Measurements from ENCODE around the gene BPIFB3. TPM values are rescaled to one million over a fixed set of nuclear protein-coding genes. Genes with fewer than 3 reads are reported as not detected.

The BPIFB3 gene
- total RNA-seq, 1 donor from 2014 or later = not detected

GRCh38 chr20:33032555-33032954 is 21.1 kb upstream of the BPIFB3 start:
- no peak overlapping the region for H3K4me3 ChIP-seq
- no peak for DNase-seq (ENCODE audit: low spot score in 2 of 2)
- no peaks in the 10 kb centered on the region for H3K4me1 ChIP-seq
- intact Hi-C loops (cut with DNase I) = no loop called here
- H3K9me3 ChIP-seq = no peaks in the 10 kb centered on the region
- no peak overlapping the region for H3K27ac ChIP-seq
- H3K36me3 ChIP-seq = no peaks in the 10 kb centered on the region
- H3K27me3 ChIP-seq = no peaks in the 10 kb centered on the region
- TF ChIP-seq CTCF (IDR thresholded peaks at IDR 0.05) = no peak

GRCh38 chr20:33033381-33033780 is 20.3 kb upstream of the BPIFB3 start:
- no peaks in the 10 kb centered on the region for H3K9me3 ChIP-seq

GRCh38 chr20:33034115-33034514 is 19.6 kb upstream of the BPIFB3 start:
- no peak overlapping the region for H3K27ac ChIP-seq
- TF ChIP-seq CTCF (IDR thresholded peaks at IDR 0.05) = no peak
- H3K4me3 ChIP-seq = no peak overlapping the region

More at GRCh38 chr20:33033381-33033780, 20.3 kb upstream of the BPIFB3 start:
- TF ChIP-seq CTCF (IDR thresholded peaks at IDR 0.05) = no peak
- Histone ChIP-seq H3K27ac (no peak overlapping the region), H3K36me3 (no peaks in the 10 kb centered on the region), H3K27me3 (no peaks in the 10 kb centered on the region), H3K4me3 (no peak overlapping the region), H3K4me1 (no peaks in the 10 kb centered on the region)
- intact Hi-C loops (cut with DNase I) = no loop called here
- no peak for DNase-seq (ENCODE audit: low spot score in 2 of 2)

GRCh38 chr20:33034901-33035492 is 18.7 kb upstream of the BPIFB3 start:
- DNase-seq (ENCODE audit: low spot score in 2 of 2) = no peak
- TF ChIP-seq CTCF (IDR thresholded peaks at IDR 0.05) = no peak
- Histone ChIP-seq H3K27me3 (no peaks in the 10 kb centered on the region), H3K27ac (no peak overlapping the region), H3K4me3 (no peak overlapping the region), H3K36me3 (no peaks in the 10 kb centered on the region), H3K9me3 (no peaks in the 10 kb centered on the region), H3K4me1 (no peaks in the 10 kb centered on the region)
- intact Hi-C loops (cut with DNase I) = no loop called here

More at GRCh38 chr20:33034115-33034514, 19.6 kb upstream of the BPIFB3 start:
- Histone ChIP-seq H3K9me3 (no peaks in the 10 kb centered on the region), H3K36me3 (no peaks in the 10 kb centered on the region), H3K4me1 (no peaks in the 10 kb centered on the region), H3K27me3 (no peaks in the 10 kb centered on the region)
- no peak for DNase-seq (ENCODE audit: low spot score in 2 of 2)
- intact Hi-C loops (cut with DNase I) = no loop called here

- Histone ChIP-seq H3K36me3 (no peaks in the 10 kb centered on the region), H3K4me1 (no peaks in the 10 kb centered on the region), H3K9me3 (no peaks in the 10 kb centered on the region), H3K27me3 (no peaks in the 10 kb centered on the region), H3K4me3 (no peak overlapping the region), H3K27ac (no peak overlapping the region)
- intact Hi-C loops (cut with DNase I) = no loop called here
- no peak for DNase-seq (ENCODE audit: low spot score in 2 of 2)
- no peak for TF ChIP-seq CTCF (IDR thresholded peaks at IDR 0.05)
These were observed 16.2 kb upstream of the BPIFB3 start for GRCh38 chr20:33037456-33037855.

- intact Hi-C loops (cut with DNase I) = no loop called here
- Histone ChIP-seq H3K27me3 (no peaks in the 10 kb centered on the region), H3K27ac (no peak overlapping the region), H3K4me1 (no peaks in the 10 kb centered on the region), H3K4me3 (no peak overlapping the region), H3K9me3 (no peaks in the 10 kb centered on the region), H3K36me3 (no peaks in the 10 kb centered on the region)
- no peak for DNase-seq (ENCODE audit: low spot score in 2 of 2)
- no peak for TF ChIP-seq CTCF (IDR thresholded peaks at IDR 0.05)
These were observed 15.5 kb upstream of the BPIFB3 start for GRCh38 chr20:33038243-33038642.
